HCT116 (cell line): ENCODE data around the gene ATP6V1A. TPM values are rescaled to one million over a fixed set of nuclear protein-coding genes. Genes with fewer than 3 reads are reported as not detected.

Experiments
- ATAC-seq: fragments of 200-7000 bp; cut with Tn5 transposase; 2 replicates; pipeline ENCODE4 v1.9.1; 2020; ENCODE audit warnings: mild to moderate bottlenecking, moderate library complexity
- BruUV-seq: library from RNA; stranded (reverse); fragments of 400-500 nt; replicated peaks from 2 replicates; lab custom pipeline; 2021; lab: Mats Ljungman, UMichigan
- CTCF ChIA-PET: fragments of 300-600 bp; sonication (Branson Sonifier 250); formaldehyde crosslinking; loops from one replicate; lab custom pipeline; 2021; ENCODE audit warnings: antibody characterized with exemption; lab: Charles Lee
- POLR2A ChIA-PET: fragments of 300-600, 350-600 bp; sonication (Branson Sonifier 250); formaldehyde crosslinking; loops from one replicate; lab custom pipeline; 2021; ENCODE audit warnings: antibody characterized with exemption; lab: Charles Lee
- RAD21 ChIA-PET, 2 experiments: fragments of 300-600 bp; sonication (Branson Sonifier 250); formaldehyde crosslinking; loops; one replicate each; lab custom pipeline; 2023; ENCODE audit warnings: low total read pairs in 2 of 2; ENCODE audit not compliant: uncharacterized antibody in 2 of 2, unreplicated experiment in 2 of 2, low non-redundant PET in 1 of 2; lab: Charles Lee
- DNase-seq: peaks from one replicate; pipeline ENCODE4 v3.0.0-alpha.2; 2010; ENCODE audit warnings: low read depth, low spot score
- H2AFZ ChIP-seq: fragments of 200-600 bp; shearing (Covaris generic), sonication (generic); 2 replicates; pipeline ENCODE4 v1.6.1; 2017; ENCODE audit warnings: low read depth, mixed run types, mixed read lengths, antibody characterized with exemption, low read length; ENCODE audit not compliant: poor library complexity, severe bottlenecking
- H3K27ac ChIP-seq: 2 replicates; pipeline ENCODE4 v1.5.1; 2012; ENCODE audit warnings: low read depth, low read length
- H3K27me3 ChIP-seq: fragments of 200-600 bp; sonication (generic); 2 replicates; pipeline ENCODE4 v1.6.1; 2016; ENCODE audit warnings: mixed run types, low read length, mixed read lengths; ENCODE audit not compliant: insufficient read depth
- H3K36me3 ChIP-seq, 2 experiments: fragments of 200-500 bp in 1 of 2; fragments of 200-600 bp in 1 of 2; sonication (Bioruptor generic) in 1 of 2; sonication (generic) in 1 of 2; 2 replicates each; pipeline versions ENCODE4 v1.5.1 to v1.6.1; 2014 to 2016; ENCODE audit warnings: low read length in 2 of 2, inconsistent platforms in 1 of 2, mixed read lengths in 1 of 2, mixed run types in 1 of 2; ENCODE audit not compliant: insufficient read depth in 2 of 2, control insufficient read depth in 1 of 2
- H3K4me1 ChIP-seq, 2 experiments: fragments of 200-600 bp in 1 of 2; sonication (generic) in 1 of 2; 2 replicates each; pipeline versions ENCODE4 v1.5.1 to v1.6.1; 2012 to 2017; ENCODE audit warnings: low read length in 2 of 2, inconsistent platforms in 1 of 2, mild to moderate bottlenecking in 1 of 2, mixed read lengths in 1 of 2, mixed run types in 1 of 2, moderate library complexity in 1 of 2; ENCODE audit not compliant: insufficient read depth in 2 of 2, control insufficient read depth in 1 of 2
- H3K4me2 ChIP-seq: fragments of 200-600 bp; sonication (generic); 2 replicates; pipeline ENCODE4 v1.6.1; 2017; ENCODE audit warnings: mixed run types, low read length, mixed read lengths
- H3K4me3 ChIP-seq, 2 experiments: fragments of 200-600 bp in 1 of 2; sonication (generic) in 1 of 2; replicated peaks in 1 of 2; 2 replicates each; pipeline ENCODE4 v1.5.1; 2011 to 2016; ENCODE audit warnings: low read length in 2 of 2, control low read depth in 1 of 2, low read depth in 1 of 2, mild to moderate bottlenecking in 1 of 2, mixed read lengths in 1 of 2, mixed run types in 1 of 2
- H3K79me2 ChIP-seq: fragments of 200-600 bp; sonication (generic); 2 replicates; pipeline ENCODE4 v1.6.1; 2017; ENCODE audit warnings: mild to moderate bottlenecking, mixed run types, low read length, moderate library complexity, mixed read lengths; ENCODE audit not compliant: insufficient read depth
- H3K9ac ChIP-seq: fragments of 200-600 bp; sonication (generic); 2 replicates; pipeline ENCODE4 v1.6.1; 2016; ENCODE audit warnings: low read length, mixed read lengths
- H3K9me2 ChIP-seq: fragments of 200-600 bp; sonication (generic), shearing (Covaris generic); 2 replicates; pipeline ENCODE4 v1.6.1; 2017; ENCODE audit warnings: mixed run types, mild to moderate bottlenecking, moderate library complexity; ENCODE audit not compliant: insufficient read depth
- H3K9me3 ChIP-seq, 2 experiments: fragments of 200-500 bp in 1 of 2; fragments of 200-600 bp in 1 of 2; sonication (Bioruptor generic) in 1 of 2; sonication (generic) in 1 of 2; 2 replicates each; pipeline ENCODE4 v1.6.1; 2014 to 2017; ENCODE audit warnings: low read length in 2 of 2, mixed read lengths in 2 of 2, inconsistent platforms in 1 of 2, low read depth in 1 of 2, mild to moderate bottlenecking in 1 of 2, mixed run types in 1 of 2, moderate library complexity in 1 of 2; ENCODE audit not compliant: control insufficient read depth in 1 of 2, insufficient read depth in 1 of 2
- H4K20me1 ChIP-seq: fragments of 200-600 bp; sonication (generic), shearing (Covaris generic); 2 replicates; pipeline ENCODE4 v1.6.1; 2017; ENCODE audit warnings: mixed run types, mild to moderate bottlenecking, moderate library complexity; ENCODE audit not compliant: insufficient read depth
- ELF1 ChIP-seq: IDR thresholded peaks from 2 replicates; pipeline ENCODE4 v1.6.1; 2012; ENCODE audit warnings: low read depth, borderline replicate concordance
- EZH2 ChIP-seq: fragments of 200-600 bp; sonication (generic); IDR thresholded peaks from 2 replicates; pipeline ENCODE4 v1.6.1; 2017; ENCODE audit warnings: antibody characterized with exemption, mixed run types
- FOSL1 ChIP-seq: IDR thresholded peaks from 2 replicates; pipeline ENCODE4 v1.6.1; 2012; ENCODE audit warnings: low read depth
- POLR2A ChIP-seq: IDR thresholded peaks from 2 replicates; pipeline ENCODE4 v1.7.0; 2011; ENCODE audit warnings: borderline replicate concordance; ENCODE audit not compliant: insufficient read depth, insufficient read length; ENCODE audit errors: extremely low read depth
- POLR2AphosphoS5 ChIP-seq: IDR thresholded peaks from 2 replicates; pipeline ENCODE4 v1.6.1; 2011; ENCODE audit warnings: mild to moderate bottlenecking, low read depth, low read length, moderate library complexity
- SP1 ChIP-seq: IDR thresholded peaks from 2 replicates; pipeline ENCODE4 v1.6.1; 2012; ENCODE audit warnings: low read depth
- YY1 ChIP-seq: IDR thresholded peaks from 2 replicates; pipeline ENCODE4 v1.6.1; 2011; ENCODE audit warnings: low read length, low read depth, moderate library complexity, mild to moderate bottlenecking; ENCODE audit not compliant: insufficient replicate concordance; ENCODE audit errors: extremely low read depth
- ZBTB33 ChIP-seq: IDR thresholded peaks from 2 replicates; pipeline ENCODE4 v1.6.1; 2011; ENCODE audit warnings: mild to moderate bottlenecking, low read length, moderate library complexity; ENCODE audit not compliant: insufficient replicate concordance; ENCODE audit errors: extremely low read depth
- ZFX ChIP-seq: fragments of 450-650 bp; IDR thresholded peaks from 2 replicates; pipeline ENCODE4 v1.6.1; 2017
- ZNF274 ChIP-seq: fragments of 200-500 bp; sonication (Bioruptor generic); IDR thresholded peaks from 2 replicates; pipeline ENCODE4 v1.6.1; 2014; ENCODE audit warnings: mild to moderate bottlenecking, low read depth, low read length, inconsistent platforms
- intact Hi-C: fragments of 100-400 bp; cut with micrococcal nuclease; formaldehyde crosslinking; loops from 2 replicates; pipeline ENCODE4 v1.10.0; 2022
- total RNA-seq: library from RNA; stranded (reverse); gene quantifications from one replicate; pipeline ENCODE4 v1.2.1, GENCODE V29; 2021; ENCODE audit not compliant: unreplicated experiment
- TF ChIP-seq, protein P1 (sequence below): IDR thresholded peaks from 2 replicates; pipeline ENCODE4 v1.6.1; 2012
- TF ChIP-seq, protein P2 (sequence below), 3 experiments: fragments of 200-600 bp in 1 of 3; sonication (generic) in 1 of 3; IDR thresholded peaks in 2 of 3; conservative IDR thresholded peaks in 1 of 3; 2 replicates each; pipeline ENCODE4 v1.5.1; 2012 to 2017; ENCODE audit warnings: low read depth in 2 of 3, low read length in 2 of 3, antibody characterized with exemption in 1 of 3, borderline replicate concordance in 1 of 3, control low read depth in 1 of 3, mild to moderate bottlenecking in 1 of 3, mixed read lengths in 1 of 3, mixed run types in 1 of 3, moderate library complexity in 1 of 3; ENCODE audit not compliant: insufficient read depth in 1 of 3

The ATP6V1A gene
- total RNA-seq, 1 experiment from 2014 or later, result 54.7 TPM

- ChIA-PET RAD21 (no interaction called here), POLR2A (no interaction called here), CTCF (no interaction called here)
- H3K9me2 ChIP-seq, result no peaks in the 10 kb centered on the region
- TF ChIP-seq, protein P1, sequence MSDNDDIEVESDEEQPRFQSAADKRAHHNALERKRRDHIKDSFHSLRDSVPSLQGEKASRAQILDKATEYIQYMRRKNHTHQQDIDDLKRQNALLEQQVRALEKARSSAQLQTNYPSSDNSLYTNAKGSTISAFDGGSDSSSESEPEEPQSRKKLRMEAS, result no peak
- TF ChIP-seq ELF1 (no peak), EZH2 (no peak), ZNF274 (no peak), ZFX (no peak), ZBTB33 (no peak), YY1 (no peak), SP1 (no peak), POLR2A (no peak), FOSL1 (no peak), POLR2AphosphoS5 (no peak)
- TF ChIP-seq, protein P2, sequence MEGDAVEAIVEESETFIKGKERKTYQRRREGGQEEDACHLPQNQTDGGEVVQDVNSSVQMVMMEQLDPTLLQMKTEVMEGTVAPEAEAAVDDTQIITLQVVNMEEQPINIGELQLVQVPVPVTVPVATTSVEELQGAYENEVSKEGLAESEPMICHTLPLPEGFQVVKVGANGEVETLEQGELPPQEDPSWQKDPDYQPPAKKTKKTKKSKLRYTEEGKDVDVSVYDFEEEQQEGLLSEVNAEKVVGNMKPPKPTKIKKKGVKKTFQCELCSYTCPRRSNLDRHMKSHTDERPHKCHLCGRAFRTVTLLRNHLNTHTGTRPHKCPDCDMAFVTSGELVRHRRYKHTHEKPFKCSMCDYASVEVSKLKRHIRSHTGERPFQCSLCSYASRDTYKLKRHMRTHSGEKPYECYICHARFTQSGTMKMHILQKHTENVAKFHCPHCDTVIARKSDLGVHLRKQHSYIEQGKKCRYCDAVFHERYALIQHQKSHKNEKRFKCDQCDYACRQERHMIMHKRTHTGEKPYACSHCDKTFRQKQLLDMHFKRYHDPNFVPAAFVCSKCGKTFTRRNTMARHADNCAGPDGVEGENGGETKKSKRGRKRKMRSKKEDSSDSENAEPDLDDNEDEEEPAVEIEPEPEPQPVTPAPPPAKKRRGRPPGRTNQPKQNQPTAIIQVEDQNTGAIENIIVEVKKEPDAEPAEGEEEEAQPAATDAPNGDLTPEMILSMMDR (IDR thresholded peaks at IDR 0.05 in 2 of 3, conservative IDR thresholded peaks at IDR 0.05 in 1 of 3; ENCODE audit: borderline replicate concordance in 1 of 3, insufficient read depth in 1 of 3, low read depth in 2 of 3, low read length in 2 of 3), result no peak
- no peak for DNase-seq
- no peak overlapping the region for H3K27ac ChIP-seq
- no peak overlapping the region for H2AFZ ChIP-seq
- no peak overlapping the region for H3K9ac ChIP-seq
- peaks cover 12% of the 10 kb centered on the region; the same call in 1 of the 2 replicates for H3K79me2 ChIP-seq
- no TSS peak for BruUV-seq
- no peak overlapping the region for H3K4me3 ChIP-seq
- H3K4me1 ChIP-seq, result no peaks in the 10 kb centered on the region
- H3K27me3 ChIP-seq, result no peaks in the 10 kb centered on the region
- H3K36me3 ChIP-seq, result peaks cover 23 to 33% of the 10 kb centered on the region in 2 experiments
- intact Hi-C loops, result no loop called here
- peaks cover 10% of the 10 kb centered on the region for H4K20me1 ChIP-seq
- ATAC-seq, result no peak
- H3K9me3 ChIP-seq, result no peaks in the 10 kb centered on the region
- H3K4me2 ChIP-seq, result no peak overlapping the region
Observed at GRCh38 chr3:113717308-113717707, 29.5 kb upstream of the ATP6V1A start.
